Esophagus (tissue), 2 donors: Measurements from ENCODE around the gene KPNA6. TPM values are rescaled to one million over a fixed set of nuclear protein-coding genes. Genes with fewer than 3 reads are reported as not detected.

ENCODE experiments used
- H3K27ac ChIP-seq, 2 donors: one replicate each; pipeline ENCODE4 v1.5.1; 2013; ENCODE audit warnings: low read depth in 2 of 2, mild to moderate bottlenecking in 2 of 2, inconsistent platforms in 1 of 2, low read length in 1 of 2, moderate library complexity in 1 of 2
- H3K27me3 ChIP-seq, 2 donors: one replicate each; pipeline ENCODE4 v1.6.1; 2013; ENCODE audit warnings: low read length in 2 of 2, control low read depth in 1 of 2, mild to moderate bottlenecking in 1 of 2; ENCODE audit not compliant: insufficient read depth in 2 of 2, control insufficient read depth in 1 of 2
- H3K36me3 ChIP-seq, 2 donors: one replicate each; pipeline ENCODE4 v1.6.1; 2013; ENCODE audit warnings: low read length in 1 of 2; ENCODE audit not compliant: control insufficient read depth in 2 of 2, insufficient read depth in 2 of 2
- H3K4me1 ChIP-seq, 2 donors: one replicate each; pipeline ENCODE4 v1.6.1; 2013; ENCODE audit warnings: low read length in 1 of 2; ENCODE audit not compliant: control insufficient read depth in 2 of 2, insufficient read depth in 2 of 2
- H3K4me3 ChIP-seq, 2 donors: one replicate each; pipeline ENCODE4 v1.5.1; 2013; ENCODE audit warnings: low read length in 2 of 2, mild to moderate bottlenecking in 2 of 2, low read depth in 1 of 2, moderate library complexity in 1 of 2
- H3K9me3 ChIP-seq, 2 donors: one replicate each; pipeline ENCODE4 v1.6.1; 2013; ENCODE audit warnings: mild to moderate bottlenecking in 2 of 2, low read depth in 1 of 2, low read length in 1 of 2, moderate library complexity in 1 of 2; ENCODE audit not compliant: control insufficient read depth in 2 of 2, insufficient read depth in 1 of 2
- WGBS, 2 donors: extraction: QIAGEN DNeasy Blood & Tissue Kit; methylation state at CpG; one replicate each; pipeline ENCODE4 v1.1.7; 2013; 5-methylcytosine and 5-hydroxymethylcytosine counted together
- polyA plus RNA-seq, 2 donors: library from polyadenylated mRNA; stranded (reverse); fragments of 200-250 nt; gene quantifications; one replicate each; pipeline ENCODE4 v1.2.3, GENCODE V29; 2013
- donor health status: healthy with polysubstance abuse.
- donor health status: Bipolar disorder and iron deficiency.

The KPNA6 gene
- polyA plus RNA-seq, 2 donors = 6.9 to 9.9 TPM

DNA sequence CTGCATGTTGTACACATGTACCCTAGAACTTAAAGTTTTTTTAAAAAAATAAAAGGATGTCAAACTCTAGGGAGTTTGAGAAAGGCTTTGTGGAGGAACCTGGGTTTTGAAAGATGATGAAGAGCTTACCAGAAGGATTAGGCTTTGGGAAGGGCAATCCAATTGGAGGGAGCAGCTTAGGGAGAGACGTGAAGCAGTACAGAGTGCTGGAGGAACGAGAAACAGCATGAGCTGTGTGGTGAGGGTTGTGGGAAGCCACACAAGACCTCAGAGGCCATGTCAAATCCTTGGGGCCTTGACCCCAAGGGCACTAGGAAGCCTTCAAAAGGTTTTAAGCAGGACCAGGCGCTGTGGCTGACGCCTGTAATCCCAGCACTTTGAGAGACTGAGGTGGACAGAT lies 8.4 kb upstream of the KPNA6 start:
- H3K27ac ChIP-seq = no peak overlapping the region
- H3K36me3 ChIP-seq = peaks cover 5 to 29% of the 10 kb centered on the region in 2 donors
- 85 to 89% methylated on average over 4 of the region's 4 CpGs for WGBS, 2 donors
- H3K27me3 ChIP-seq = no peaks in the 10 kb centered on the region
- H3K4me3 ChIP-seq = no peak overlapping the region
- peaks cover 0 to 2% of the 10 kb centered on the region in 2 donors for H3K4me1 ChIP-seq
- H3K9me3 ChIP-seq = no peaks in the 10 kb centered on the region

DNA sequence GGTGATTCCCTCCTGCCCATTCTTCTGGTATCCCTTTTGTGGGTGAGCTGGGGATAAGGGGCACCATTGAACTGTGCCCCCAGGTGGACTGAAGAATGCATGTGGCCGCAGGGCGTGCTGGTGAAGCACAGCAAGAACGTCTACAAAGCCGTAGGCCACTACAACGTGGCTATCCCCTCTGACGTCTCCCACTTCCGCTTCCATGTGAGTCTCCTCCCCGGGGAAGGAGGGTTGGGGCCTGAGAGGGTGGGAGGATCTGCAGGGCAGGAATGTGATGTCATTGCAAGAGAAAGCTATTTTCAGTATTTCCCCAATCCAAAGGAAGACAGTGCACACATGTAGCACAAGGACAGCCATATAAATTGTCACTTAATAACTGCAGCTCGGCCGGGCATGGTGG lies 7.5 kb upstream of the KPNA6 start:
- no peaks in the 10 kb centered on the region for H3K9me3 ChIP-seq
- H3K36me3 ChIP-seq = peaks cover 0 to 23% of the 10 kb centered on the region in 2 donors
- WGBS, 2 donors = 87 to 89% methylated on average over 10 of the region's 10 CpGs
- no peak overlapping the region for H3K4me3 ChIP-seq
- H3K27me3 ChIP-seq = no peaks in the 10 kb centered on the region
- H3K4me1 ChIP-seq = no peaks in the 10 kb centered on the region
- H3K27ac ChIP-seq = no peak overlapping the region

DNA sequence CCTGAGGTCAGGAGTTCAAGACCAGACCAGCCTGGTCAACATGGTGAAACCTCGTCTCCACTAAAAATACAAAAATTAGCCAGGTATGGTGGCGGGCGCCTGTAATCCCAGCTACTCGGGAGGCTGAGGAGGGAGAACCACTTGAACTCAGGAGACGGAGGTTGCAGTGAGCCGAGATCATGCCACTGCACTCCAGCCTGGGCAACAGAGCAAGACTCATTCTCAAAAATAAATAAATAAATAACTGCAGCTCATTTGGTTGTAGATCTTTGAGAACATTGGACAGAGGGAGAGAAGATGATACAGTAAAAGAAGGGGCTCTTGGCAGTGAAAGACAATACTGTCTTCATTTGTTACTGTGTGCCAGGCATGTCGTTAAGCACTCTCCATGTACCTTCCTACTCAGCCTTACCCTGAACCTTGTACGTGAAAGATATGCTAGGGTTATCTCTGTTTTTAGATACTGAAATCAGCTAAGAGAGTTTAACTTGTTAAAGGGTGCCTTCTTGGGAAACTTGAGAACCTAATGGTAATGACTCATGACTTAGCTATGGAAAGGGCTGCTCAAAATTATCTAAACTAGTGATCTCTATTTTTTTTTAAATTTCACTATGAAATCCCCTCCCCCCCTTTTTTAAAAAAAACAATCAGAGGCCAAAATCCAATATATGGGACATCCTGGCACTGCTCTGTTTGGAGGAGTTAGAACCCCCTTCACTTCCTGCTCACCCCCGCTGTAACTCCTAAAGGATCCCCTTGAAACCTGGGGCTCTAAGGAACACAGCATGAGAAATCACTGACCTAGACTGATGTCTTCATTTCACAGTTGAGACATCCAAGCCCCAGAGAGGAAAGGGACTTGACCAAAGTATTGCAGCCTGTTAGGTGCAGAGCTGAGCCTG lies 6.8 kb upstream of the KPNA6 start:
- H3K36me3 ChIP-seq = peaks cover 0 to 17% of the 10 kb centered on the region in 2 donors
- H3K9me3 ChIP-seq = no peaks in the 10 kb centered on the region
- no peak overlapping the region for H3K4me3 ChIP-seq
- no peaks in the 10 kb centered on the region for H3K27me3 ChIP-seq
- no peak overlapping the region for H3K27ac ChIP-seq
- H3K4me1 ChIP-seq = no peaks in the 10 kb centered on the region
- WGBS, 2 donors = 92 to 94% methylated on average over 9 of the region's 9 CpGs

DNA sequence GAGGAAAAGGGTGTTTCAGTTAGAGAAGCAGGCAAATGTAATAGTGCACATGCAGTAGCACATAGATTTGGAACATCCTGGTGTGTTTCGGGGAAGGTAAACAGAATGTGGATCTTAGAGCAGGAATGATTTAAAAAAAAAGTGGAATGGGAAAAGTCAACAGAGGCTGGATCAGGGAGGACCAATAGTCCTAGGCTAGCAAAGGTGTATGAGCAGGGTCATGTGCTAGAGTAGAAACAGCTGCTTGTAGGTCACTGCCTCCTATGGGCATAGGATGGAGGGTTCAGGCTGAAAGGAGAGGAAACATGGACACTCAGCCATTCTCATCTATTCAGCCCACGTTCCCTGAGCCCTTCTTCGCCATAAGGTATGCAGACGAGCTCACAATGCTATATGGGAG lies 3.7 kb upstream of the KPNA6 start:
- WGBS, 2 donors = 67 to 71% methylated on average over 4 of the region's 4 CpGs
- H3K27me3 ChIP-seq = no peaks in the 10 kb centered on the region
- peak overlapping the region in 1 of 2 donors; percentile 35 for H3K27ac ChIP-seq
- no peaks in the 10 kb centered on the region for H3K9me3 ChIP-seq
- H3K4me3 ChIP-seq = no peak overlapping the region
- peaks cover 0 to 11% of the 10 kb centered on the region in 2 donors for H3K36me3 ChIP-seq
- no peaks in the 10 kb centered on the region for H3K4me1 ChIP-seq

DNA sequence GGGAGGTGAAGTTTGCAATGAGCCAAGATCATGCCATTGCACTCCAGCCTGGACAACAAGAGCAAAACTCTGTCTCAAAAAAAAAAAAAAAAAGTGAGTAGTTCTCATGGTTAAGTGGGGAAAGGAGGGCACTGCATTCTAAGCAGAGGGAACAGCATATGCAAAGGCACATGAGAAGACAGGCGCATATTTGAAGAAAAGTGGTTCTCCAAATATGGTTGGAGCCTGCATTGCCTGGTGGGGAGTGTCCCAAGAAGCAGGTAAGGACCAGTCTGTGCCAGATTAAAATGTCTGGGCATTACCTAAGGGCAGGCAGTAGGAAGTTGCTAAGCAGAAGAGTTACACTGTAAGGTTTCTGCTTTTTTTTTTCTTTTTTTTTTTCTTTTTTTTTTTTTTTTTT lies 2.5 kb upstream of the KPNA6 start:
- no peaks in the 10 kb centered on the region for H3K9me3 ChIP-seq
- no peak overlapping the region for H3K4me3 ChIP-seq
- peaks cover 0 to 6% of the 10 kb centered on the region in 2 donors for H3K36me3 ChIP-seq
- no peaks in the 10 kb centered on the region for H3K4me1 ChIP-seq
- no peak overlapping the region for H3K27ac ChIP-seq
- 57 to 86% methylated on average over 1 of the region's 1 CpG for WGBS, 2 donors
- H3K27me3 ChIP-seq = no peaks in the 10 kb centered on the region

DNA sequence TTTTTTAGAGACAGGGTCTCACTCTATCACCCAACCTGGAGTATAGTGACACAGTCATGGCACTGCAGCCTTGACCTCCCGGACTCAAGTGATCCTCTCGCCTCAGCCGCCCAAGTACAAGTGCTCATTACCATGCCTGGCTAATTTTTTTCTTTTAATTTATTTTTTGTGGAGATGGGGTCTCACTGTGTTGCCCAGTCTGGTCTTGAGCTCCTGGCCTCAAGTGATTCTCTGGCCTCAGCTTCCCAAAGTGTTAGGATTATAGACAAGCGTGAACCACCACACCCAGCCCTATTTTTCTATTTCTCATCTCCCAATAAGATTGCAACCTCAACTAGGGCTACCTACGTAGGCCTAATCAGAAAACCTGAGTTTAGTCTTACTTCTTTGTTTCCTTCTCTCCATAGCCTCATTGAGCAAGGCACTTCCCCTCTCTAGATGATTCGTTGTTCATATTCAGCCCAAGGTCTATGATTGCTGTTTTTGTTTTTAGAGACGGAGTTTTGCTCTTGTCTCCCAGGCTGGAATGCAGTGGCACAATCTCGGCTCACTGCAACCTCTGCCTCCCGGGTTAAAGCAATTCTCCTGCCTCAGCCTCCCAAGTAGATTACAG lies 1.1 kb upstream of the KPNA6 start:
- Histone ChIP-seq H3K4me3 (no peak overlapping the region), H3K27ac (no peak overlapping the region)

DNA sequence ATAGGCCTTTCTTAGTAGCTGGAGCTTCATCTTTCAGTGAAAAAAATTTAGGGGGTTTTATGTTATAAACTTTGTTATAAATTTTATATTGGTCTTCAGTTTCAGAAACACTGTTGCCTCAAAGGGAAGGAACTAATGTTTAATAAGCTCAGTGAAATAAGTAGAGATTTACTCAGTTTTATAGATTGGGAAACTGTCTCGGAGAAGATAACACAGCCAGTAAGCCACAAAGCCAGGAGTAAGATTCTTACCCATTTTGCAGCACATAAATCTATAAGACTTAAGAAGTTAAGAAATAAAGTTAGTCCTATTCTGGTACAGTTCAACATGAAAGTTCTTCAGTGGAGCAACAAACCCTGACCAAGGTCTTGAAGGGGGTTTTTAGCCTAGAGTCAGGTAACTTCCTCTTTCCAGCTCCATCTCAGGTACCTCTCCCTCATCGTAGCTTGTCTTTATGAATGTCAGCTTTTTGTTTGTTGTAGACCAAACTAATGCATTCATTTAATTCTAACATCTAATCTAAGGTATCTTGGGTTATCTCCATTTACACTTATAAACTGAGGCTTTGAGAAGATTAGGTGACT lies 3.3 kb downstream of the KPNA6 start:
- H3K9me3 ChIP-seq = no peaks in the 10 kb centered on the region
- H3K36me3 ChIP-seq = no peaks in the 10 kb centered on the region
- no peaks in the 10 kb centered on the region for H3K27me3 ChIP-seq
- 66 to 73% methylated on average over 2 of the region's 2 CpGs for WGBS, 2 donors
- H3K27ac ChIP-seq = no peak overlapping the region
- no peak overlapping the region for H3K4me3 ChIP-seq
- peaks cover 0 to 5% of the 10 kb centered on the region in 2 donors for H3K4me1 ChIP-seq

More for the DNA sequence above, 1.1 kb upstream of the KPNA6 start:
- H3K9me3 ChIP-seq = no peaks in the 10 kb centered on the region
- H3K36me3 ChIP-seq = peaks cover 0 to 4% of the 10 kb centered on the region in 2 donors
- H3K4me1 ChIP-seq = no peaks in the 10 kb centered on the region
- no peaks in the 10 kb centered on the region for H3K27me3 ChIP-seq
- WGBS, 2 donors = 88 to 92% methylated on average over 9 of the region's 9 CpGs

DNA sequence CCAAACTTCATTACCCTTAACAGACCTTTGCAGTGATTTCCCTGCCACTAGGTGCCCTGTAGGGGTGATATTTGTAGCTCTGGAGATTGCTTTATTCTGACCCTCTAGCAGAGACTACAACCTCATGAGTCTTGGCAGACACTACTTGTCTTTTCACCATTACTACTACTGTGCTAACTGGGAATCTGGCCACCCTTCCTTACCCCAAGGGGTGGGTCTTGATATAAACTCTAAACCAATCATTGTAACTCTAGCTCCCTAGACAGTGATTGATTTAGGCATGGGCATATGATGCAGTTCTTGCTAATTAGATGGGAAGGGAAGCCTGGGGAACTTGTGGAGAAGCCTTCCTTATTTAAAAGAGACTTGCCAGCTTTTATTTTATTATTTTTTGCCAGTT lies 3.9 kb downstream of the KPNA6 start:
- H3K27ac ChIP-seq = no peak overlapping the region
- H3K36me3 ChIP-seq = no peaks in the 10 kb centered on the region
- H3K4me3 ChIP-seq = no peak overlapping the region
- H3K27me3 ChIP-seq = no peaks in the 10 kb centered on the region
- peaks cover 0 to 5% of the 10 kb centered on the region in 2 donors for H3K4me1 ChIP-seq
- no peaks in the 10 kb centered on the region for H3K9me3 ChIP-seq

DNA sequence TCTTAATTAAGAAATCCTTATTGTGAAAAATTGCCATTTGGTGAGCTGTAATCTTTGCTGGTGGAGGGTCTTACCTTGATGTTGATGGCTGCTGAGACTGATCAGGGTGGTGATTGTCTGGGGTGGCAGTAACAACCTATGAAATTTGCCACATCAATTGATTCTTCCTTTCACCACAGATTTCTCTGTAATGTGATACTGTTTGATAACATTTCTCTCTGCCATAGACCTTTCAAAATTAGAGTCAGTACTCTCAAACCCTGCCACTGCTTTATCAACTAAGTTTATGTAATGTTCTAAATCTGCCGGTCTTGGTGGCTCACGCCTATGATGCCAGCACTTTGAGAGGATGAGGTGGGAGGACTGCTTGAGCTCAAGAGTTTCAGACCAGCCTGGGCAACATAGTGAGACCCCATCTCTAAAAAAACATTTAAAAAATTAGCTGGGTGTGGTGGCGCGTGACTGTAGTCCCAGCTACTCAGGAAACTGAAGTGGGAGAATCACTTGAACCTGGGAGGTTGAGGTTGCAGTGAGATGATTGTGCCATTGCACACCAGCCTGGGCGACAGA lies 5.0 kb downstream of the KPNA6 start:
- no peaks in the 10 kb centered on the region for H3K36me3 ChIP-seq
- peaks cover 0 to 5% of the 10 kb centered on the region in 2 donors for H3K4me1 ChIP-seq
- no peak overlapping the region for H3K27ac ChIP-seq
- WGBS, 2 donors = 67 to 87% methylated on average over 5 of the region's 5 CpGs
- no peak overlapping the region for H3K4me3 ChIP-seq
- no peaks in the 10 kb centered on the region for H3K27me3 ChIP-seq
- no peaks in the 10 kb centered on the region for H3K9me3 ChIP-seq
